K562 (cell line): ENCODE results near the gene ZC3H11A. TPM values are rescaled to one million over a fixed set of nuclear protein-coding genes. Genes with fewer than 3 reads are reported as not detected.

ENCODE experiments used
- FOXJ3 ChIP-seq: sonication (generic); formaldehyde crosslinking; IDR thresholded peaks from 2 replicates; pipeline ENCODE4 v1.4.0; 2020; ENCODE audit warnings: mild to moderate bottlenecking, missing genetic modification reagents
- HDAC8 ChIP-seq: fragments of 450-650 bp; IDR thresholded peaks from 2 replicates; pipeline ENCODE4 v1.6.1; 2016; ENCODE audit warnings: mild to moderate bottlenecking, missing genetic modification characterization, moderate library complexity, missing compliant biosample characterization
- MECOM ChIP-seq: fragments of 250-450 bp; sonication (Bioruptor Pico); IDR thresholded peaks from 2 replicates; pipeline ENCODE4 v1.8.0; 2022; ENCODE audit warnings: inconsistent platforms
- NFATC3 ChIP-seq: fragments of 450-650 bp; IDR thresholded peaks from 2 replicates; pipeline ENCODE4 v1.6.1; 2017; ENCODE audit warnings: mild to moderate bottlenecking
- PTTG1 ChIP-seq: fragments of 450-650 bp; IDR thresholded peaks from 2 replicates; pipeline ENCODE4 v1.6.1; 2016; ENCODE audit warnings: low read depth, mild to moderate bottlenecking, missing genetic modification characterization, missing compliant biosample characterization
- PYGO2 ChIP-seq: fragments of 450-650 bp; IDR thresholded peaks from 2 replicates; pipeline ENCODE4 v1.6.1; 2016; ENCODE audit warnings: mild to moderate bottlenecking, missing genetic modification characterization, moderate library complexity, missing compliant biosample characterization
- RFX5 ChIP-seq: IDR thresholded peaks from 2 replicates; pipeline ENCODE4 v1.6.1; 2011; ENCODE audit warnings: low read depth, mild to moderate bottlenecking, improper control_type of control experiment, low read length
- ZNF518B ChIP-seq: fragments of 250-450 bp; sonication (Bioruptor Pico); IDR thresholded peaks from 2 replicates; pipeline ENCODE4 v1.5.0; 2021; ENCODE audit warnings: mild to moderate bottlenecking, moderate library complexity
- ZNF766 ChIP-seq: fragments of 200-800 bp; sonication (Bioruptor generic); conservative IDR thresholded peaks from 2 replicates; pipeline ENCODE4 v1.6.1; 2016; ENCODE audit warnings: missing genetic modification characterization, missing compliant biosample characterization
- polyA plus RNA-seq, 8 experiments: library from polyadenylated mRNA; depleted of rRNA in 4 of 8; stranded (reverse) in 5 of 8; unstranded in 3 of 8; fragments of >200 nt; fragmentation: Nextera tagmentation in 2 of 8; fragmentation: Illumina TruSeq in 1 of 8; extraction: Ambion mirVana in 2 of 8; extraction: Trizol in 1 of 8; gene quantifications; 2 replicates each; pipeline versions ENCODE4 v1.2.1 to v1.2.3, GENCODE V29; 2011 to 2014; ENCODE audit warnings: inconsistent platforms in 1 of 8, missing spikeins in 1 of 8
- total RNA-seq, 7 experiments: library from RNA; depleted of rRNA in 6 of 7; stranded (reverse); fragments of >200 nt in 6 of 7; fragmentation: Illumina TruSeq in 2 of 7; extraction: Trizol in 2 of 7; gene quantifications; 2 replicates each; pipeline versions ENCODE4 v1.2.1 to v1.2.3, GENCODE V29; 2011 to 2021; ENCODE audit warnings: low replicate concordance in 1 of 7
- TF ChIP-seq, protein P1 (sequence below): sonication (generic); formaldehyde crosslinking; IDR thresholded peaks from 2 replicates; pipeline ENCODE4 v1.8.0; 2022; ENCODE audit warnings: missing genetic modification reagents, mild to moderate bottlenecking, borderline replicate concordance
- TF ChIP-seq, protein P2 (sequence below): fragments of 450-650 bp; formaldehyde crosslinking; IDR thresholded peaks from 2 replicates; pipeline ENCODE4 v1.4.0; 2020; ENCODE audit warnings: mild to moderate bottlenecking, moderate library complexity
- TF ChIP-seq, protein P3 (sequence below), 2 experiments: fragments of 250-450 bp in 1 of 2; fragments of 450-650 bp in 1 of 2; sonication (Bioruptor Pico) in 1 of 2; IDR thresholded peaks; 2 replicates each; pipeline versions ENCODE4 v1.6.1 to v1.8.0; 2016 to 2021; ENCODE audit warnings: mild to moderate bottlenecking in 2 of 2, moderate library complexity in 2 of 2, missing compliant biosample characterization in 1 of 2, missing genetic modification characterization in 1 of 2
- TF ChIP-seq, protein P4 (sequence below), 2 experiments: IDR thresholded peaks in 1 of 2; conservative IDR thresholded peaks in 1 of 2; 2 replicates each; pipeline ENCODE4 v1.6.1; 2016; ENCODE audit warnings: low read depth in 2 of 2, mild to moderate bottlenecking in 1 of 2, missing compliant biosample characterization in 1 of 2, missing genetic modification characterization in 1 of 2, moderate library complexity in 1 of 2
- TF ChIP-seq, protein P5 (sequence below), 3 experiments: fragments of 200-800 bp in 1 of 3; sonication (Bioruptor generic) in 1 of 3; sonication (generic) in 1 of 3; formaldehyde crosslinking in 1 of 3; IDR thresholded peaks; 2 replicates each; pipeline versions ENCODE4 v1.6.1 to v1.8.0; 2016 to 2022; ENCODE audit warnings: mild to moderate bottlenecking in 2 of 3, missing compliant biosample characterization in 2 of 3, missing genetic modification characterization in 2 of 3, missing genetic modification reagents in 1 of 3

ZC3H11A gene
- total and polyA plus RNA-seq, 9 of the 15 experiments (the other 6 are each of a cell fraction or from before 2014, with no cell fraction given) = 34.2 to 137 (median 102) TPM

- TF ChIP-seq PTTG1 (tag) (peak; percentile 90), HDAC8 (tag) (peak; percentile 93), NFATC3 (no peak), FOXJ3 (no peak), PYGO2 (tag) (0 out of 2 replicates have a peak, but pooled peaks have one; percentile 66), MECOM (CRISPR knock-in tag) (0 out of 2 replicates have a peak, but pooled peaks have one; percentile 58), RFX5 (no peak), ZNF518B (no peak), ZNF766 (CRISPR knock-in tag) (0 out of 2 replicates have a peak, but pooled peaks have one; percentile 30)
- TF ChIP-seq, protein P1, sequence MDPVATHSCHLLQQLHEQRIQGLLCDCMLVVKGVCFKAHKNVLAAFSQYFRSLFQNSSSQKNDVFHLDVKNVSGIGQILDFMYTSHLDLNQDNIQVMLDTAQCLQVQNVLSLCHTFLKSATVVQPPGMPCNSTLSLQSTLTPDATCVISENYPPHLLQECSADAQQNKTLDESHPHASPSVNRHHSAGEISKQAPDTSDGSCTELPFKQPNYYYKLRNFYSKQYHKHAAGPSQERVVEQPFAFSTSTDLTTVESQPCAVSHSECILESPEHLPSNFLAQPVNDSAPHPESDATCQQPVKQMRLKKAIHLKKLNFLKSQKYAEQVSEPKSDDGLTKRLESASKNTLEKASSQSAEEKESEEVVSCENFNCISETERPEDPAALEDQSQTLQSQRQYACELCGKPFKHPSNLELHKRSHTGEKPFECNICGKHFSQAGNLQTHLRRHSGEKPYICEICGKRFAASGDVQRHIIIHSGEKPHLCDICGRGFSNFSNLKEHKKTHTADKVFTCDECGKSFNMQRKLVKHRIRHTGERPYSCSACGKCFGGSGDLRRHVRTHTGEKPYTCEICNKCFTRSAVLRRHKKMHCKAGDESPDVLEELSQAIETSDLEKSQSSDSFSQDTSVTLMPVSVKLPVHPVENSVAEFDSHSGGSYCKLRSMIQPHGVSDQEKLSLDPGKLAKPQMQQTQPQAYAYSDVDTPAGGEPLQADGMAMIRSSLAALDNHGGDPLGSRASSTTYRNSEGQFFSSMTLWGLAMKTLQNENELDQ (CRISPR knock-in tag) = no peak
- TF ChIP-seq, protein P2, sequence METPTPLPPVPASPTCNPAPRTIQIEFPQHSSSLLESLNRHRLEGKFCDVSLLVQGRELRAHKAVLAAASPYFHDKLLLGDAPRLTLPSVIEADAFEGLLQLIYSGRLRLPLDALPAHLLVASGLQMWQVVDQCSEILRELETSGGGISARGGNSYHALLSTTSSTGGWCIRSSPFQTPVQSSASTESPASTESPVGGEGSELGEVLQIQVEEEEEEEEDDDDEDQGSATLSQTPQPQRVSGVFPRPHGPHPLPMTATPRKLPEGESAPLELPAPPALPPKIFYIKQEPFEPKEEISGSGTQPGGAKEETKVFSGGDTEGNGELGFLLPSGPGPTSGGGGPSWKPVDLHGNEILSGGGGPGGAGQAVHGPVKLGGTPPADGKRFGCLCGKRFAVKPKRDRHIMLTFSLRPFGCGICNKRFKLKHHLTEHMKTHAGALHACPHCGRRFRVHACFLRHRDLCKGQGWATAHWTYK (CRISPR knock-in tag) = no peak
- TF ChIP-seq, protein P3, sequence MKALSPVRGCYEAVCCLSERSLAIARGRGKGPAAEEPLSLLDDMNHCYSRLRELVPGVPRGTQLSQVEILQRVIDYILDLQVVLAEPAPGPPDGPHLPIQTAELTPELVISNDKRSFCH (CRISPR knock-in tag; IDR thresholded peaks at IDR 0.05) = no peak
- TF ChIP-seq, protein P3 (tag; IDR thresholded peaks at IDR 0.05) = peak; percentile 88; the same call in 1 of the 2 replicates
- TF ChIP-seq, protein P4, sequence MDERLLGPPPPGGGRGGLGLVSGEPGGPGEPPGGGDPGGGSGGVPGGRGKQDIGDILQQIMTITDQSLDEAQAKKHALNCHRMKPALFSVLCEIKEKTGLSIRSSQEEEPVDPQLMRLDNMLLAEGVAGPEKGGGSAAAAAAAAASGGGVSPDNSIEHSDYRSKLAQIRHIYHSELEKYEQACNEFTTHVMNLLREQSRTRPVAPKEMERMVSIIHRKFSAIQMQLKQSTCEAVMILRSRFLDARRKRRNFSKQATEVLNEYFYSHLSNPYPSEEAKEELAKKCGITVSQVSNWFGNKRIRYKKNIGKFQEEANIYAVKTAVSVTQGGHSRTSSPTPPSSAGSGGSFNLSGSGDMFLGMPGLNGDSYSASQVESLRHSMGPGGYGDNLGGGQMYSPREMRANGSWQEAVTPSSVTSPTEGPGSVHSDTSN (CRISPR knock-in tag; IDR thresholded peaks at IDR 0.05; ENCODE audit: low read depth) = no peak
- TF ChIP-seq, protein P4 (tag; conservative IDR thresholded peaks at IDR 0.05; ENCODE audit: low read depth) = peak; percentile 16; the same call in 1 of the 2 replicates
- TF ChIP-seq, protein P5, sequence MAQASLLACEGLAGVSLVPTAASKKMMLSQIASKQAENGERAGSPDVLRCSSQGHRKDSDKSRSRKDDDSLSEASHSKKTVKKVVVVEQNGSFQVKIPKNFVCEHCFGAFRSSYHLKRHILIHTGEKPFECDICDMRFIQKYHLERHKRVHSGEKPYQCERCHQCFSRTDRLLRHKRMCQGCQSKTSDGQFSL (CRISPR knock-in tag; IDR thresholded peaks at IDR 0.05) = no peak
- TF ChIP-seq, protein P5 (tag; IDR thresholded peaks at IDR 0.05) = peak in 1 of 2 experiments; percentile 87; a peak in 2 of 4 replicates
Observed at GRCh38 chr1:203778789-203779188, 16.6 kb upstream of the ZC3H11A start (continued).
